K562 (cell line): ENCODE measurements around the gene ZNF628. TPM values are rescaled to one million over a fixed set of nuclear protein-coding genes. Genes with fewer than 3 reads are reported as not detected.

ENCODE experiments used
- ATAC-seq: fragments of 200-7000 bp; cut with Tn5 transposase; 3 replicates; pipeline ENCODE4 v1.9.1; 2020; ENCODE audit warnings: moderate library complexity
- BruUV-seq: library from RNA; stranded (reverse); fragments of 400-500 nt; replicated peaks from 2 replicates; lab custom pipeline; 2021; lab: Mats Ljungman, UMichigan
- CTCF ChIA-PET: fragments of 300-600 bp; formaldehyde crosslinking; extraction: SDS; loops from one replicate; lab custom pipeline; 2021; ENCODE audit warnings: low intra/inter-chr PET ratio; lab: Yijun Ruan, JAX
- POLR2A ChIA-PET: fragments of 300-600, 350-650 bp; sonication (Branson Sonifier 250); formaldehyde crosslinking; extraction: SDS; loops from one replicate; lab custom pipeline; 2021; ENCODE audit warnings: antibody characterized with exemption, inconsistent platforms; lab: Yijun Ruan, JAX
- DNase-seq, 4 experiments: peaks; one replicate each; pipeline versions ENCODE4 v3.0.0 to v3.0.0-alpha.2; 2011 to 2018; ENCODE audit warnings: low spot score in 3 of 4, mixed read lengths in 3 of 4; ENCODE audit errors: extremely low read depth in 1 of 4
- FAIRE-seq: peaks from 2 replicates; lab custom pipeline; 2011; peaks lifted over from hg19 to GRCh38; lab: Jason Lieb, UNC
- H2AFZ ChIP-seq: 2 replicates; pipeline ENCODE4 v1.6.0; 2011; ENCODE audit warnings: low read depth, low read length, control low read depth, inconsistent platforms
- H3K27ac ChIP-seq: fragments of 200-600 bp; 3 replicates; pipeline ENCODE4 v1.8.0; 2011; ENCODE audit warnings: low read depth, mild to moderate bottlenecking, control low read depth, inconsistent platforms, low read length, moderate library complexity, mixed read lengths; ENCODE audit errors: extremely low read depth
- H3K27me3 ChIP-seq, 2 experiments: fragments of 300-600 bp in 1 of 2; 2 replicates in 1 of 2; 3 replicates in 1 of 2; pipeline versions ENCODE4 v1.6.0 to v1.8.0; 2011; ENCODE audit warnings: inconsistent platforms in 2 of 2, low read length in 2 of 2, mild to moderate bottlenecking in 1 of 2, mixed read lengths in 1 of 2, moderate library complexity in 1 of 2; ENCODE audit not compliant: control insufficient read depth in 2 of 2, insufficient read depth in 2 of 2
- H3K36me3 ChIP-seq: fragments of 300-600 bp; 3 replicates; pipeline ENCODE4 v1.8.0; 2011; ENCODE audit warnings: mild to moderate bottlenecking, low read length, inconsistent platforms; ENCODE audit not compliant: control insufficient read depth, insufficient read depth
- H3K4me1 ChIP-seq, 2 experiments: fragments of 200-600 bp in 1 of 2; replicated peaks in 1 of 2; 2 replicates in 1 of 2; 3 replicates in 1 of 2; pipeline versions ENCODE4 v1.5.1 to v1.8.0; 2011; ENCODE audit warnings: inconsistent platforms in 2 of 2, low read length in 2 of 2, mild to moderate bottlenecking in 1 of 2, mixed read lengths in 1 of 2, moderate library complexity in 1 of 2; ENCODE audit not compliant: control insufficient read depth in 2 of 2, insufficient read depth in 2 of 2
- H3K4me2 ChIP-seq: 2 replicates; pipeline ENCODE4 v1.6.1; 2011; ENCODE audit warnings: low read length, control low read depth, inconsistent platforms, mixed read lengths; ENCODE audit not compliant: insufficient read depth
- H3K4me3 ChIP-seq: fragments of 200-600 bp; sonication (generic), shearing (Covaris generic); 2 replicates; pipeline ENCODE4 v1.5.1; 2016; ENCODE audit warnings: control low read depth, inconsistent platforms
- H3K79me2 ChIP-seq: fragments of 200-600 bp; 3 replicates; pipeline ENCODE4 v1.8.0; 2011; ENCODE audit warnings: low read length, inconsistent platforms; ENCODE audit not compliant: control insufficient read depth, insufficient read depth
- H3K9ac ChIP-seq, 2 experiments: 2 replicates each; pipeline versions ENCODE4 v1.6.0 to v1.6.1; 2011; ENCODE audit warnings: low read depth in 2 of 2, low read length in 2 of 2, control low read depth in 1 of 2, inconsistent platforms in 1 of 2, mild to moderate bottlenecking in 1 of 2, mixed read lengths in 1 of 2; ENCODE audit not compliant: insufficient read depth in 1 of 2
- H3K9me1 ChIP-seq: one replicate; pipeline ENCODE4 v1.6.0; 2011; ENCODE audit warnings: inconsistent platforms, mild to moderate bottlenecking, low read length, moderate library complexity; ENCODE audit not compliant: control insufficient read depth, insufficient read depth
- H3K9me3 ChIP-seq: replicated peaks from 2 replicates; pipeline ENCODE4 v1.5.1; 2011; ENCODE audit warnings: low read depth, low read length, inconsistent platforms; ENCODE audit not compliant: control insufficient read depth, insufficient read depth
- H4K20me1 ChIP-seq: replicated peaks from 2 replicates; pipeline ENCODE4 v1.6.1; 2011; ENCODE audit warnings: low read length, inconsistent platforms, mixed read lengths; ENCODE audit not compliant: control insufficient read depth, insufficient read depth
- E2F6 ChIP-seq, 2 experiments: IDR thresholded peaks; 2 replicates each; pipeline ENCODE4 v1.6.1; 2011; ENCODE audit warnings: borderline replicate concordance in 1 of 2, control low read depth in 1 of 2, low read depth in 1 of 2, low read length in 1 of 2, mild to moderate bottlenecking in 1 of 2, mixed read lengths in 1 of 2, moderate library complexity in 1 of 2; ENCODE audit not compliant: insufficient read depth in 1 of 2, insufficient read length in 1 of 2, poor library complexity in 1 of 2, severe bottlenecking in 1 of 2; ENCODE audit errors: extremely low read depth in 1 of 2
- LCOR ChIP-seq: sonication (generic); formaldehyde crosslinking; IDR thresholded peaks from 2 replicates; pipeline ENCODE4 v1.8.0; 2022; ENCODE audit warnings: mild to moderate bottlenecking, missing genetic modification reagents
- NCOA4 ChIP-seq: fragments of 450-650 bp; IDR thresholded peaks from 2 replicates; pipeline ENCODE4 v1.6.1; 2018; ENCODE audit warnings: mild to moderate bottlenecking; ENCODE audit not compliant: partially characterized antibody
- NFATC3 ChIP-seq: fragments of 450-650 bp; IDR thresholded peaks from 2 replicates; pipeline ENCODE4 v1.6.1; 2017; ENCODE audit warnings: mild to moderate bottlenecking
- POLR2G ChIP-seq: fragments of 200-400 bp; formaldehyde crosslinking; IDR thresholded peaks from 2 replicates; pipeline ENCODE4 v1.6.1; 2017; ENCODE audit warnings: low read depth, mild to moderate bottlenecking, antibody characterized with exemption, low read length, moderate library complexity
- SMAD4 ChIP-seq: fragments of 250-450 bp; sonication (Bioruptor Pico); conservative IDR thresholded peaks from 2 replicates; pipeline ENCODE4 v1.8.0; 2021; ENCODE audit warnings: inconsistent platforms, mild to moderate bottlenecking, moderate library complexity
- VEZF1 ChIP-seq: fragments of 200-800 bp; sonication (Bioruptor generic); IDR thresholded peaks from 2 replicates; pipeline ENCODE4 v1.6.1; 2017; ENCODE audit warnings: missing genetic modification characterization, missing compliant biosample characterization
- ZBTB7A ChIP-seq: IDR thresholded peaks from 2 replicates; pipeline ENCODE4 v1.6.1; 2011; ENCODE audit warnings: low read depth, mild to moderate bottlenecking, low read length, moderate library complexity, borderline replicate concordance; ENCODE audit not compliant: control insufficient read depth
- ZNF77 ChIP-seq: fragments of 250-450 bp; sonication (Bioruptor Pico); IDR thresholded peaks from 2 replicates; pipeline ENCODE4 v1.5.0; 2020
- WGBS: fragments of 100-300 bp; shearing (Covaris generic); methylation state at CpG from one replicate; pipeline ENCODE4 v1.1.6; 2016; ENCODE audit warnings: low coverage, mixed read lengths; ENCODE audit not compliant: insufficient coverage; ENCODE audit errors: missing lambda C conversion rate; 5-methylcytosine and 5-hydroxymethylcytosine counted together
- in situ Hi-C: fragments of 300-500 bp; cut with MboI; formaldehyde crosslinking; loops from 4 replicates; pipeline ENCODE4 v1.15.0; 2018; ENCODE audit warnings: inconsistent platforms, mixed read lengths
- intact Hi-C: fragments of 100-400 bp; cut with micrococcal nuclease; formaldehyde crosslinking; loops from 2 replicates; pipeline ENCODE4 v1.14.2; 2022
- polyA plus RNA-seq, 8 experiments: library from polyadenylated mRNA; depleted of rRNA in 4 of 8; stranded (reverse) in 5 of 8; unstranded in 3 of 8; fragments of >200 nt; fragmentation: Nextera tagmentation in 2 of 8; fragmentation: Illumina TruSeq in 1 of 8; extraction: Ambion mirVana in 2 of 8; extraction: Trizol in 1 of 8; gene quantifications; 2 replicates each; pipeline versions ENCODE4 v1.2.1 to v1.2.3, GENCODE V29; 2011 to 2014; ENCODE audit warnings: inconsistent platforms in 1 of 8, missing spikeins in 1 of 8
- total RNA-seq, 7 experiments: library from RNA; depleted of rRNA in 6 of 7; stranded (reverse); fragments of >200 nt in 6 of 7; fragmentation: Illumina TruSeq in 2 of 7; extraction: Trizol in 2 of 7; gene quantifications; 2 replicates each; pipeline versions ENCODE4 v1.2.1 to v1.2.3, GENCODE V29; 2011 to 2021; ENCODE audit warnings: low replicate concordance in 1 of 7

ZNF628 gene
- total and polyA plus RNA-seq, 9 of the 15 experiments (the other 6 are each of a cell fraction or from before 2014, with no cell fraction given): 0.13 to 13.6 (median 2.2) TPM; not detected in 3

- no peaks in the 10 kb centered on the region for H3K79me2 ChIP-seq
- 0% methylated on average over 30 of the region's 72 CpGs for WGBS
- no peaks in the 10 kb centered on the region for H3K36me3 ChIP-seq
- no peaks in the 10 kb centered on the region for H3K9me3 ChIP-seq
- FAIRE-seq (no peak), ATAC-seq (no peak), DNase-seq (peak in 3 of 4 experiments; percentile 27 to 73 (median 71))
- no peaks in the 10 kb centered on the region for H3K9me1 ChIP-seq
- peak overlapping the region in 1 of 2 experiments; percentile 61; a peak in 2 of 4 replicates for H3K9ac ChIP-seq
- 0 out of 2 replicates have a peak overlapping the region, but pooled peaks have one; percentile 48 for H2AFZ ChIP-seq
- CTCF ChIA-PET: no interaction called here
- peaks cover 6 to 26% of the 10 kb centered on the region in 2 experiments for H3K27me3 ChIP-seq
- 0 out of 2 replicates have a peak overlapping the region, but pooled peaks have one; percentile 0 for H3K4me3 ChIP-seq
- no TSS peak for BruUV-seq
- H3K4me2 ChIP-seq: peak overlapping the region; percentile 44; the same call in 1 of the 2 replicates
- TF ChIP-seq VEZF1: peak; percentile 27; the same call in 1 of the 2 replicates
- peak in 1 of 2 experiments; percentile 36 for TF ChIP-seq E2F6 (IDR thresholded peaks at IDR 0.05; ENCODE audit: borderline replicate concordance in 1 of 2, extremely low read depth in 1 of 2, insufficient read depth in 1 of 2, insufficient read length in 1 of 2, low read depth in 1 of 2, low read length in 1 of 2, poor library complexity in 1 of 2, severe bottlenecking in 1 of 2)
- no peak for TF ChIP-seq NCOA4
- TF ChIP-seq LCOR (CRISPR knock-in tag): no peak
- no peak for TF ChIP-seq ZNF77
- TF ChIP-seq NFATC3: no peak
- 0 out of 2 replicates have a peak, but pooled peaks have one; percentile 30 for TF ChIP-seq POLR2G
- peak; percentile 30; the same call in 1 of the 2 replicates for TF ChIP-seq ZBTB7A
- TF ChIP-seq SMAD4: no peak
- peaks cover 10% of the 10 kb centered on the region for H4K20me1 ChIP-seq
- H3K27ac ChIP-seq: no peak overlapping the region
- H3K4me1 ChIP-seq: peaks cover 21 to 56% of the 10 kb centered on the region in 2 experiments
- POLR2A ChIA-PET: no interaction called here
- intact Hi-C loops (no loop called here), in situ Hi-C loops (loop anchor here (25.0 kb wide), 1 partner anchor 780 kb away; the partner anchor contains the start of gene LILRB4)
Measured at GRCh38 chr19:55442372-55442961, 34.0 kb upstream of the ZNF628 start.
